Effector memory CD4-positive, alpha-beta T cell (primary cell): ENCODE measurements around the gene GCSAM.

Experiments
- DNase-seq, 3 donors: peaks; one replicate each; pipeline ENCODE4 v3.0.0-alpha.2; 2020
- H3K27ac ChIP-seq: 2 replicates; pipeline ENCODE4 v1.7.0; 2013; ENCODE audit warnings: mild to moderate bottlenecking, low read length, moderate library complexity; ENCODE audit not compliant: insufficient read depth, poor library complexity, severe bottlenecking
- H3K27me3 ChIP-seq: replicated peaks from 2 replicates; pipeline ENCODE4 v1.7.0; 2013; ENCODE audit warnings: mild to moderate bottlenecking, low read length; ENCODE audit not compliant: insufficient read depth, control insufficient read depth, poor library complexity, severe bottlenecking
- H3K36me3 ChIP-seq: 2 replicates; pipeline ENCODE4 v1.7.0; 2013; ENCODE audit warnings: mild to moderate bottlenecking, low read length, moderate library complexity; ENCODE audit not compliant: control insufficient read depth, insufficient read depth
- H3K4me1 ChIP-seq: 2 replicates; pipeline ENCODE4 v1.7.0; 2013; ENCODE audit warnings: low read length, mild to moderate bottlenecking; ENCODE audit not compliant: control insufficient read depth, insufficient read depth, poor library complexity, severe bottlenecking
- H3K4me3 ChIP-seq: 2 replicates; pipeline ENCODE4 v1.7.0; 2013; ENCODE audit warnings: low read length, low read depth, mild to moderate bottlenecking; ENCODE audit not compliant: insufficient read depth, poor library complexity, severe bottlenecking
- H3K9me3 ChIP-seq: 2 replicates; pipeline ENCODE4 v1.7.0; 2013; ENCODE audit warnings: mild to moderate bottlenecking, low read length, moderate library complexity; ENCODE audit not compliant: control insufficient read depth

The GCSAM gene

GRCh38 chr3:112121577-112122547 lies 11.2 kb downstream of the GCSAM start:
- DNase-seq, result no peak
- Histone ChIP-seq H3K27me3 (no peaks in the 10 kb centered on the region), H3K4me1 (peaks cover 18% of the 10 kb centered on the region), H3K36me3 (peaks cover 13% of the 10 kb centered on the region), H3K27ac (no peak overlapping the region), H3K9me3 (no peaks in the 10 kb centered on the region), H3K4me3 (no peak overlapping the region)

GRCh38 chr3:112119962-112120836 lies 12.8 kb downstream of the GCSAM start:
- Histone ChIP-seq H3K4me1 (peaks cover 8% of the 10 kb centered on the region), H3K9me3 (no peaks in the 10 kb centered on the region), H3K36me3 (peaks cover 13% of the 10 kb centered on the region), H3K4me3 (no peak overlapping the region), H3K27me3 (no peaks in the 10 kb centered on the region), H3K27ac (no peak overlapping the region)
- no peak for DNase-seq

- Histone ChIP-seq H3K36me3 (peaks cover 2% of the 10 kb centered on the region), H3K27ac (no peak overlapping the region), H3K9me3 (no peaks in the 10 kb centered on the region), H3K4me3 (no peak overlapping the region), H3K27me3 (no peaks in the 10 kb centered on the region), H3K4me1 (peaks cover 7% of the 10 kb centered on the region)
- DNase-seq, result no peak
Measured at GRCh38 chr3:112117841-112118571, 15.0 kb downstream of the GCSAM start.

GRCh38 chr3:112117415-112117814 lies 15.6 kb downstream of the GCSAM start:
- H3K4me3 ChIP-seq, result no peak overlapping the region
- DNase-seq, result no peak
- no peaks in the 10 kb centered on the region for H3K36me3 ChIP-seq
- no peaks in the 10 kb centered on the region for H3K9me3 ChIP-seq
- no peaks in the 10 kb centered on the region for H3K27me3 ChIP-seq
- peaks cover 7% of the 10 kb centered on the region for H3K4me1 ChIP-seq
- no peak overlapping the region for H3K27ac ChIP-seq

GRCh38 chr3:112116748-112117186 lies 16.3 kb downstream of the GCSAM start:
- no peak for DNase-seq
- Histone ChIP-seq H3K36me3 (no peaks in the 10 kb centered on the region), H3K27ac (no peak overlapping the region), H3K9me3 (no peaks in the 10 kb centered on the region), H3K4me1 (peaks cover 10% of the 10 kb centered on the region), H3K27me3 (no peaks in the 10 kb centered on the region), H3K4me3 (no peak overlapping the region)

- DNase-seq, result no peak
- Histone ChIP-seq H3K4me3 (no peak overlapping the region), H3K36me3 (no peaks in the 10 kb centered on the region), H3K4me1 (peaks cover 9% of the 10 kb centered on the region), H3K27me3 (no peaks in the 10 kb centered on the region), H3K9me3 (no peaks in the 10 kb centered on the region), H3K27ac (no peak overlapping the region)
Measured at GRCh38 chr3:112115806-112116383, 17.2 kb downstream of the GCSAM start.

- H3K9me3 ChIP-seq, result no peaks in the 10 kb centered on the region
- no peak overlapping the region for H3K4me3 ChIP-seq
- peaks cover 4% of the 10 kb centered on the region for H3K4me1 ChIP-seq
- H3K27ac ChIP-seq, result no peak overlapping the region
- H3K36me3 ChIP-seq, result no peaks in the 10 kb centered on the region
- H3K27me3 ChIP-seq, result no peaks in the 10 kb centered on the region
- DNase-seq, result no peak
Measured at GRCh38 chr3:112115161-112115739, 17.8 kb downstream of the GCSAM start.

GRCh38 chr3:112114576-112115160 lies 18.4 kb downstream of the GCSAM start:
- DNase-seq, result no peak
- H3K9me3 ChIP-seq, result no peaks in the 10 kb centered on the region
- no peak overlapping the region for H3K4me3 ChIP-seq
- H3K36me3 ChIP-seq, result no peaks in the 10 kb centered on the region
- no peak overlapping the region for H3K27ac ChIP-seq
- no peaks in the 10 kb centered on the region for H3K27me3 ChIP-seq
- H3K4me1 ChIP-seq, result peaks cover 4% of the 10 kb centered on the region
